Middle frontal gyrus (tissue), 1 donor: ENCODE data around the gene RAB1B.

Experiments used
- DNase-seq: peaks from one replicate; pipeline ENCODE4 v3.0.0-alpha.2; 2015; ENCODE audit warnings: low spot score; ENCODE audit errors: extremely low spot score

Gene RAB1B

GRCh38 chr11:66283461-66284105, 15.1 kb downstream of the RAB1B start:
- no peak for DNase-seq

GRCh38 chr11:66284526-66285078, 16.2 kb downstream of the RAB1B start:
- DNase-seq: no peak

- no peak for DNase-seq
Observed at GRCh38 chr11:66285250-66285947, 17.0 kb downstream of the RAB1B start.

- no peak for DNase-seq
Observed at GRCh38 chr11:66286699-66287098, 18.3 kb downstream of the RAB1B start.

- DNase-seq: no peak
Observed at GRCh38 chr11:66287211-66287888, 18.9 kb downstream of the RAB1B start.

- no peak for DNase-seq
Observed at GRCh38 chr11:66287889-66288670, 19.6 kb downstream of the RAB1B start.

GRCh38 chr11:66288671-66289547, 20.5 kb downstream of the RAB1B start, which contains the start of gene YIF1A:
Gene YIF1A (minus strand): TSS chr11:66289143. CDS start chr11:66288985, 158 bp downstream.
- peak; percentile 95 for DNase-seq

GRCh38 chr11:66289548-66290329, 21.3 kb downstream of the RAB1B start:
- DNase-seq: peak; percentile 24

- DNase-seq: no peak
Observed at GRCh38 chr11:66290330-66290621, 21.8 kb downstream of the RAB1B start.

GRCh38 chr11:66291303-66291705, 22.9 kb downstream of the RAB1B start:
- no peak for DNase-seq

GRCh38 chr11:66291706-66292542, 23.5 kb downstream of the RAB1B start, which contains the start of gene TMEM151A:
Gene TMEM151A (plus strand): TSS chr11:66291894. CDS start chr11:66292014, 120 bp downstream.
- DNase-seq: no peak

GRCh38 chr11:66292543-66293332, 24.3 kb downstream of the RAB1B start:
- DNase-seq: no peak

GRCh38 chr11:66293352-66293751, 24.9 kb downstream of the RAB1B start:
- no peak for DNase-seq

GRCh38 chr11:66293777-66294625, 25.6 kb downstream of the RAB1B start:
- DNase-seq: no peak

- DNase-seq: no peak
Observed at GRCh38 chr11:66294626-66295620, 26.5 kb downstream of the RAB1B start.

- DNase-seq: no peak
Observed at GRCh38 chr11:66297610-66298009, 29.2 kb downstream of the RAB1B start.
